22Rv1 (cell line): Measurements from ENCODE around the gene DLEC1.
"Not testable (repeated sequence)": the region's sequence is repeated elsewhere in the genome, so short reads cannot be mapped to it uniquely, and the experiment has no call there.

Experiments used
- H3K27ac ChIP-seq: fragments of 450-650 bp; 2 replicates; pipeline ENCODE4 v1.5.1; 2017
- CTCF ChIP-seq: fragments of 450-650 bp; IDR thresholded peaks from 2 replicates; pipeline ENCODE4 v1.5.1; 2017; ENCODE audit warnings: mild to moderate bottlenecking
- ZFX ChIP-seq: fragments of 450-650 bp; IDR thresholded peaks from 2 replicates; pipeline ENCODE4 v1.6.1; 2017; ENCODE audit warnings: antibody characterized with exemption, borderline replicate concordance

Gene DLEC1

GRCh38 chr3:38062809-38063208 is 23.8 kb downstream of the DLEC1 start:
- TF ChIP-seq CTCF (no peak), ZFX (no peak)
- H3K27ac ChIP-seq: no peak overlapping the region

GRCh38 chr3:38064453-38064852 is 25.4 kb downstream of the DLEC1 start:
- not testable (repeated sequence) for H3K27ac ChIP-seq

- TF ChIP-seq ZFX: no peak
- TF ChIP-seq CTCF: no peak
- H3K27ac ChIP-seq: no peak overlapping the region
Measured at GRCh38 chr3:38067508-38068233, 28.7 kb downstream of the DLEC1 start.

- TF ChIP-seq ZFX (no peak), CTCF (no peak)
- H3K27ac ChIP-seq: no peak overlapping the region
Measured at GRCh38 chr3:38070013-38070412, 31.0 kb downstream of the DLEC1 start.

GRCh38 chr3:38077073-38077472 is 38.1 kb downstream of the DLEC1 start:
- H3K27ac ChIP-seq: not testable (repeated sequence)

- not testable (repeated sequence) for H3K27ac ChIP-seq
Measured at GRCh38 chr3:38082296-38082695, 43.3 kb downstream of the DLEC1 start.

- not testable (repeated sequence) for H3K27ac ChIP-seq
Measured at GRCh38 chr3:38083254-38083653, 44.2 kb downstream of the DLEC1 start.

GRCh38 chr3:38083871-38084333 is 44.9 kb downstream of the DLEC1 start:
- no peak overlapping the region for H3K27ac ChIP-seq
- TF ChIP-seq CTCF (no peak), ZFX (no peak)

GRCh38 chr3:38084334-38085310 is 45.6 kb downstream of the DLEC1 start:
- no peak overlapping the region for H3K27ac ChIP-seq
- TF ChIP-seq CTCF (no peak), ZFX (no peak)
